ENCODE measurements around the gene TCF3.

GRCh38 chr19:1622007-1622406 is 30.4 kb downstream of the TCF3 start:
- no peak for TF ChIP-seq POLR2A (IDR thresholded peaks at IDR 0.05; ENCODE audit: low read depth, low read length)
- no peak for TF ChIP-seq POLR2AphosphoS5 (IDR thresholded peaks at IDR 0.05; ENCODE audit: low read depth, low read length)
- TF ChIP-seq TAF1 (IDR thresholded peaks at IDR 0.05; ENCODE audit: borderline replicate concordance, low read depth, low read length) = no peak
